Duodenal mucosa (tissue), 2 donors: ENCODE results near the gene EFCAB8.

ENCODE experiments used
- H3K27ac ChIP-seq: one replicate; pipeline ENCODE4 v1.7.0; 2013; ENCODE audit warnings: low read depth, low read length
- H3K27me3 ChIP-seq, 2 donors: one replicate each; pipeline ENCODE4 v1.7.0; 2013; ENCODE audit warnings: low read length in 2 of 2, control low read depth in 1 of 2; ENCODE audit not compliant: insufficient read depth in 2 of 2, control insufficient read depth in 1 of 2
- H3K36me3 ChIP-seq, 2 donors: one replicate each; pipeline ENCODE4 v1.7.0; 2013; ENCODE audit warnings: low read length in 2 of 2, control low read depth in 1 of 2; ENCODE audit not compliant: insufficient read depth in 2 of 2, control insufficient read depth in 1 of 2
- H3K4me1 ChIP-seq, 2 donors: one replicate each; pipeline ENCODE4 v1.7.0; 2013; ENCODE audit warnings: low read length in 2 of 2, control low read depth in 1 of 2; ENCODE audit not compliant: insufficient read depth in 2 of 2, control insufficient read depth in 1 of 2
- H3K4me3 ChIP-seq, 2 donors: one replicate each; pipeline ENCODE4 v1.7.0; 2013; ENCODE audit warnings: low read length in 2 of 2, low read depth in 1 of 2
- H3K9ac ChIP-seq, 2 donors: one replicate each; pipeline ENCODE4 v1.7.0; 2013; ENCODE audit warnings: low read length in 2 of 2, low read depth in 1 of 2
- H3K9me3 ChIP-seq, 2 donors: one replicate each; pipeline ENCODE4 v1.7.0; 2013; ENCODE audit warnings: low read length in 2 of 2, control low read depth in 1 of 2; ENCODE audit not compliant: control insufficient read depth in 1 of 2

EFCAB8 gene

DNA sequence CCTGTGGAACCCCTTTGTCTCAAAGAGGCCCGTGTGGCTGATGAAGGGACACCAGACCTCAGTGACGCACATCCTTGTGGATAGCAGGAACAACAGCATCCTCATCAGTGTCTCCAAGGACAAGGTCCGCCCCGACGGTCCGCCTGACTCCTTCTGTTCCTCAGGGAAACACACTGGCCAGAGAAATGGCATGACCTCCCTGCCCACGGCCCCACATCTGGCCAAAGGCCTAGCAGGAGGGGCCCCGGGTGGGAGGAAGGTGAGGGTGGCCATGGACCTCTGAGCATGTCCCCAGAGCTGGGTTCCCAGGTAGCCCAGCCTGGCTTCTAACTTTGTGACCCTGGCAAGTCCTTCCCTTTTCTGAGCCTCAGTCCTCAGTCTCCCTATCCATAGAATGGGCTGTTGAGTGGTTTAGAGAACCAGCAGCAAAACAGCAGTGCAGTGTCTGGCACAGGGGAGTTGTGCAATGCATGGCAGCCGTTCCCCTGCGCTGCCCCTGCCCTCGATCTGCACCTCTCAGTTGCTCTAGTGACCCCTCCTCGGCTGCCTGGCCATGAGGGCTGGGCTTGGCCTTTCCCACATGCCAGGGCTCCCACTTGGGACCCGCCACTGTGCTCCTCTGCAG is 48.3 kb downstream of the EFCAB8 start:
- no peaks in the 10 kb centered on the region for H3K4me1 ChIP-seq
- H3K4me3 ChIP-seq: no peak overlapping the region
- H3K27ac ChIP-seq: no peak overlapping the region
- no peak overlapping the region for H3K9ac ChIP-seq
- no peaks in the 10 kb centered on the region for H3K27me3 ChIP-seq
- H3K9me3 ChIP-seq: no peaks in the 10 kb centered on the region
- no peaks in the 10 kb centered on the region for H3K36me3 ChIP-seq

DNA sequence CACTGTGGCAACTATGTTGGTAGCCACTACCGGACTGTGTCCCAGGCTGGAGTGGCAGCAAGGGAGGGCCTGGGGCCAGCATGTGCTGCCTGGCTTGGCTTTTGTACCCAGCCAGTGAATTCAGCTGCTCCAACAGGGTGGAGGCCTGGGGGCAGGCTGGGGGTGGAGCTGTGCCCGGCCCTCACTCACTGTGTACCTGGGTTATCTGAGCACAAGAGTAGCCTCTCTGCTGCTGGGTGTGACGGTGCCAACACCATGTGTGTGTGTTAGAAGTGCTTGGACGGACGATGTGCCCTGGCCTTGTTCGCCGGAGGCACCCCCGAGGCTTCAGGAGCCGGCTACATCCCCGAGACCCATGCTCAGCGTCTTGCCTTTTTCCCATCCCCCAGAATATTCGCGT is 49.2 kb downstream of the EFCAB8 start:
- Histone ChIP-seq H3K9me3 (no peaks in the 10 kb centered on the region), H3K27me3 (no peaks in the 10 kb centered on the region), H3K4me1 (no peaks in the 10 kb centered on the region), H3K4me3 (no peak overlapping the region), H3K27ac (no peak overlapping the region), H3K9ac (no peak overlapping the region), H3K36me3 (no peaks in the 10 kb centered on the region)

- Histone ChIP-seq H3K4me1 (no peaks in the 10 kb centered on the region), H3K27me3 (no peaks in the 10 kb centered on the region), H3K27ac (no peak overlapping the region), H3K36me3 (no peaks in the 10 kb centered on the region), H3K4me3 (no peak overlapping the region), H3K9ac (no peak overlapping the region), H3K9me3 (no peaks in the 10 kb centered on the region)
Measured at GRCh38 chr20:32908334-32909292, 49.9 kb downstream of the EFCAB8 start.

DNA sequence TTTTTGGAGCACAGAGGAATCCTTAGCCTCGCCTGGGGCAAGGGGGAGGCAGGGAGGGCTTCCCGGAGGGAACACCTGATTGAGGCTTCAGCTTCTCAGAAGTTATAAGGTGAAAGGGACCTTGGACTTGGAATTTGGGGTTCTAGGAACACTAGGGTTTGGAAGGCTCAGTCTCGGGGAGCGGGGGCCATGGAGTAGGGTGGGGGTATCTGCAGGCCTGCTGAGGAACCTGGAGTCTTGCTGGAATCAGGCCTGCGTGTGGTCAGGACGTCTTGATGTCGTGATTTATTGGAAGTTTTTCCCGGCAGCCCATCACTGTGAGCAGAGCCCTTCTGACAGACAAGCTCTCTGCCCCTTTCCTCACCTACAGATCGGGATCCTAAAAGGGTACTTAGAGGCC is 50.7 kb downstream of the EFCAB8 start:
- no peak overlapping the region for H3K9ac ChIP-seq
- no peak overlapping the region for H3K27ac ChIP-seq
- H3K9me3 ChIP-seq: no peaks in the 10 kb centered on the region
- no peaks in the 10 kb centered on the region for H3K27me3 ChIP-seq
- no peaks in the 10 kb centered on the region for H3K36me3 ChIP-seq
- no peak overlapping the region for H3K4me3 ChIP-seq
- no peaks in the 10 kb centered on the region for H3K4me1 ChIP-seq

DNA sequence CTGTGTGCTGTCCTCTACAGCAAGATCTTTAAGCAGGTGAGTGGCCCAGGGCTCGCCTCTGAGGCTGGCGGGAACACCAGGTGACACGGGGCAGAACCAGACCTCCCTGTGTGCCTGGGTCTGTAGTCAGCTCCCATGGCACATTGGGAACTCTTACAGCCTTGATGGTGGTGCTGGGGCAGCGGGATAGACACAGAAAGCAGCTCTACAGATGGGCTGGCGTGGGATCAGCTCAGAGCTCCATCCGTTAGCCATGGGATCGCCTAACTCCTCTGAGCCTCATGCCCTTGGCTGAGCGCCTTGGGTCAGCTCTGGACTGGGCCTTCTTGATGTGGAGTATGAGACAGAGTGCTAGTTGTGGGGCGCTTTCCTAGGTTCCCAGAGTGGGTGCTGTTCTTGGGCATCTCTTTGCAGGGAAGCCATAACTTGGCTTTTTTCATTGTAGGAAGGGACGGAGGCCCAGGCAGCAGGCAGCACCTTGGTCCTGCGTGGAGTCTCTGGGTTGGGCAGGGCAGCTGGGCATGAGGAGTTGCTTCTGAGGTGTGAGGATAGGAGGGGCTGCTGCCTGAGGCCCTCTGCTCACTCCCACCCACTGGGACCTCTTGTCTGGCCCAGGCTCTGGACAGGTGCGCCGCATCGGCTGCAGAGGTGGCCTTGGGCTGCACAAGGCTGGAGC is 51.3 kb downstream of the EFCAB8 start:
- H3K27me3 ChIP-seq: no peaks in the 10 kb centered on the region
- H3K27ac ChIP-seq: no peak overlapping the region
- H3K4me3 ChIP-seq: no peak overlapping the region
- no peak overlapping the region for H3K9ac ChIP-seq
- no peaks in the 10 kb centered on the region for H3K9me3 ChIP-seq
- H3K36me3 ChIP-seq: no peaks in the 10 kb centered on the region
- H3K4me1 ChIP-seq: no peaks in the 10 kb centered on the region

DNA sequence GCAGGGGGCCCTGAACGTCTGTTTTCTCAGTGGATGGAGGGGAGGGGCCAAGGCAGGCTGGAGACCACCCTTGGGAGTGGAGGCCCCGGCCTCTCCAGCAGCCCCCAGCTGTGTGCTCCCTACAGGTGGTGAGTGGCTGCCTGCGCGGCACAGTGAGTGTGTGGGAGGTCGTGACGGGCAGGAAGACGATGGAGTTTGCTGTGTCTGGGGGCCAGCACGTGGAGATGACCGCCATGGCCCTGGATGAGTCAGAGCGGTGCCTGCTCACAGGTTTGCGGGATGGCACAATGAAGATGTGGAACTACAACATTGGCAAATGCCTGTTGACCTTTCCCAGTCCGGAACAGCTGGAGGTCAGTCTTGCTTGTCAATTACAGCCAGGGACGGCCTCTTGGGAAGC is 52.6 kb downstream of the EFCAB8 start:
- H3K9ac ChIP-seq: no peak overlapping the region
- no peaks in the 10 kb centered on the region for H3K4me1 ChIP-seq
- H3K36me3 ChIP-seq: no peaks in the 10 kb centered on the region
- peaks cover 4 to 10% of the 10 kb centered on the region in 2 donors for H3K9me3 ChIP-seq
- no peaks in the 10 kb centered on the region for H3K27me3 ChIP-seq
- H3K4me3 ChIP-seq: no peak overlapping the region
- no peak overlapping the region for H3K27ac ChIP-seq

DNA sequence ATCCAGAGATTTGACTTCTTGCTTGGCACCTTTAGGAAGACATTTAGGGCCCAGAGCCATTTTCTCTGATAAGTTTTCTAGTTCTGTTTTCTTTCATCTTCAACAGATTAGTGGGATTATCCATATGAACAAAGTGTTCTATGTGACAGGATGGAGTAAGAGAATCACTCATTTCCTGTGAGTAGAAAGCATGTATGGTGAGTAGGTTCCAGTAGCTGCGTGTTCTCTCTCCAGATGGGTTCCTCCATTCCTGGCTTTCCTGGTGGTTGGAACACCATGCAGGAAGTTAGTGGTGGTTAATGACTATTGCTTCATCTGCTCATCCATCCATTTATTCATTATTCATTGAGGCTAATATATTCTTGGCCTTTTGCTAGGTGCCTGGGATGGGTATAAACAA is 54.0 kb downstream of the EFCAB8 start:
- Histone ChIP-seq H3K9me3 (peaks cover 4 to 10% of the 10 kb centered on the region in 2 donors), H3K36me3 (no peaks in the 10 kb centered on the region), H3K27me3 (no peaks in the 10 kb centered on the region), H3K4me3 (no peak overlapping the region), H3K9ac (no peak overlapping the region), H3K4me1 (no peaks in the 10 kb centered on the region), H3K27ac (no peak overlapping the region)

- H3K36me3 ChIP-seq: no peaks in the 10 kb centered on the region
- H3K4me1 ChIP-seq: no peaks in the 10 kb centered on the region
- no peak overlapping the region for H3K9ac ChIP-seq
- H3K27ac ChIP-seq: no peak overlapping the region
- H3K27me3 ChIP-seq: no peaks in the 10 kb centered on the region
- H3K4me3 ChIP-seq: no peak overlapping the region
- peaks cover 4 to 10% of the 10 kb centered on the region in 2 donors for H3K9me3 ChIP-seq
Measured at GRCh38 chr20:32914031-32914430, 55.3 kb downstream of the EFCAB8 start.

- Histone ChIP-seq H3K27ac (no peak overlapping the region), H3K4me3 (no peak overlapping the region), H3K9me3 (peaks cover 4 to 10% of the 10 kb centered on the region in 2 donors), H3K4me1 (no peaks in the 10 kb centered on the region), H3K27me3 (no peaks in the 10 kb centered on the region), H3K36me3 (no peaks in the 10 kb centered on the region), H3K9ac (no peak overlapping the region)
Measured at GRCh38 chr20:32917191-32917950, 58.6 kb downstream of the EFCAB8 start.
